ENCODE results near the gene C2orf69. TPM values are rescaled to one million over a fixed set of nuclear protein-coding genes. Genes with fewer than 3 reads are reported as not detected.

Gene C2orf69
- polyA plus RNA-seq, 3 donors: 5.5 to 9.4 (median 6.9) TPM

DNA sequence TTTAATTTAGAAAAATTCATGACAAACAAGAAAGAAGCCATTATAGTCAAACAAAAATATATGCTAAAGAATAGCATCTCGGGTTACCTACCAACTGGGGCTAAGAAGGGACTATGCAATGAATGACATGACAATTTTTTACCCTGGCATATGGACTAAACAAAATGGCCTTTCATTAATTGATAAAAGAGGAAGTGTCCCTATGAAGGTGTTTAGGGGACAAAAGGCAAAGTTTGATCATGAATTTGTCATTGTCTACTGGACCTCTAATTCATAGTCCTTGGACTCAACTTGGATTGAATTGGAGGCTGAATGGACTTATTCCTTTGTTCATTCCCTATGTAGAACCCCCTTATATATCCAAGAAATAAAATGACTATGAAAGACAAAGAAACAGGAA is 57.0 kb downstream of the C2orf69 start:
- Mint-ChIP-seq H3K27ac (no peak overlapping the region), H3K4me1 (no peaks in the 10 kb centered on the region), H3K9me3 (no peaks in the 10 kb centered on the region), H3K27me3 (ENCODE audit: low read depth in 3 of 3) (no peaks in the 10 kb centered on the region), H3K4me3 (no peak overlapping the region), H3K36me3 (peaks cover 43 to 44% of the 10 kb centered on the region in 2 donors)
- intact Hi-C loops (cut with micrococcal nuclease): no loop called here
- Histone ChIP-seq H3K9me3 (replicated peaks in 1 of 2; ENCODE audit: control insufficient read depth in 1 of 2, insufficient read depth in 1 of 2, low read length in 2 of 2) (no peaks in the 10 kb centered on the region), H3K4me1 (ENCODE audit: control insufficient read depth in 1 of 2, insufficient read depth in 2 of 2, low read length in 2 of 2) (no peaks in the 10 kb centered on the region), H3K27ac (ENCODE audit: low read depth in 1 of 2, low read length in 2 of 2) (no peak overlapping the region), H2AFZ (ENCODE audit: insufficient read depth, low read depth, low read length, poor library complexity, severe bottlenecking) (no peak overlapping the region), H3K4me3 (replicated peaks in 1 of 3; ENCODE audit: low read depth in 2 of 3, low read length in 3 of 3) (no peak overlapping the region), H3K79me2 (ENCODE audit: insufficient read depth, low read length) (no peaks in the 10 kb centered on the region), H4K20me1 (ENCODE audit: insufficient read depth, low read length) (no peaks in the 10 kb centered on the region), H3K9ac (ENCODE audit: insufficient read depth, low read length, poor library complexity, severe bottlenecking) (no peak overlapping the region), H3K36me3 (replicated peaks in 1 of 2; ENCODE audit: control insufficient read depth in 1 of 2, insufficient read depth in 2 of 2, low read length in 2 of 2) (peaks cover 41 to 75% of the 10 kb centered on the region in 2 donors), H3K4me2 (replicated peaks; ENCODE audit: extremely low read depth, low read length, poor library complexity, severe bottlenecking) (no peak overlapping the region), H3K27me3 (ENCODE audit: control insufficient read depth in 2 of 2, insufficient read depth in 2 of 2, low read length in 2 of 2) (no peaks in the 10 kb centered on the region)
- no peak for DNase-seq
- WGBS (ENCODE audit: insufficient coverage): no CpG with 5 or more reads among the region's 1 CpG
- TF ChIP-seq, protein P1, sequence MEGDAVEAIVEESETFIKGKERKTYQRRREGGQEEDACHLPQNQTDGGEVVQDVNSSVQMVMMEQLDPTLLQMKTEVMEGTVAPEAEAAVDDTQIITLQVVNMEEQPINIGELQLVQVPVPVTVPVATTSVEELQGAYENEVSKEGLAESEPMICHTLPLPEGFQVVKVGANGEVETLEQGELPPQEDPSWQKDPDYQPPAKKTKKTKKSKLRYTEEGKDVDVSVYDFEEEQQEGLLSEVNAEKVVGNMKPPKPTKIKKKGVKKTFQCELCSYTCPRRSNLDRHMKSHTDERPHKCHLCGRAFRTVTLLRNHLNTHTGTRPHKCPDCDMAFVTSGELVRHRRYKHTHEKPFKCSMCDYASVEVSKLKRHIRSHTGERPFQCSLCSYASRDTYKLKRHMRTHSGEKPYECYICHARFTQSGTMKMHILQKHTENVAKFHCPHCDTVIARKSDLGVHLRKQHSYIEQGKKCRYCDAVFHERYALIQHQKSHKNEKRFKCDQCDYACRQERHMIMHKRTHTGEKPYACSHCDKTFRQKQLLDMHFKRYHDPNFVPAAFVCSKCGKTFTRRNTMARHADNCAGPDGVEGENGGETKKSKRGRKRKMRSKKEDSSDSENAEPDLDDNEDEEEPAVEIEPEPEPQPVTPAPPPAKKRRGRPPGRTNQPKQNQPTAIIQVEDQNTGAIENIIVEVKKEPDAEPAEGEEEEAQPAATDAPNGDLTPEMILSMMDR (IDR thresholded peaks at IDR 0.05): no peak

DNA sequence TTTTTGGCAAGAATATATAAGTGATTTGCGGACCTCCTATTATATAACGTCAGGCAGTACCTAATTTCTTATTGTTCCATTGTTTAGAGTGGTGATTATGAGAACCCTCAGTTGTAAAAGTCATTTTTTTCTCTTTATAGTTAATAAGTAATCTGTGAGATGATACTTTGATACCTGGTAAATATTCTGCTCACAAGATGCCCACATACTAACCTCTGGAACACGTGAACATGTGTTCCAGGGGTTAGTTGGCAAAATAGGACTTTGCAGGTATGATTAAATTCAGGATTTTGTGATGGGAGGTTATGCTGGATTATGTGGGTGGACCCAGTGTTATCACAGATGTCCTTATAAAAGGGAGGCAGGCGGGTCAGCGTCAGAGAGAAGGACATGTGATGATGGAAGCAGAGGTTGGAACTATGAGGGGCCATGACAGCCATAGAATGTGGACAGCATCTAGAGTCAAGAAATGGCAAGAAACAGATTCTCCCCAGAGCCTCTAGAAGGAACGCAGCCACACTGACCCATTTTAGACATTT is 61.1 kb downstream of the C2orf69 start:
- TF ChIP-seq, protein P1 (IDR thresholded peaks at IDR 0.05): no peak
- Histone ChIP-seq H4K20me1 (ENCODE audit: insufficient read depth, low read length) (no peaks in the 10 kb centered on the region), H3K9ac (ENCODE audit: insufficient read depth, low read length, poor library complexity, severe bottlenecking) (no peak overlapping the region), H3K9me3 (replicated peaks in 1 of 2; ENCODE audit: control insufficient read depth in 1 of 2, insufficient read depth in 1 of 2, low read length in 2 of 2) (no peaks in the 10 kb centered on the region), H3K4me3 (replicated peaks in 1 of 3; ENCODE audit: low read depth in 2 of 3, low read length in 3 of 3) (no peak overlapping the region), H3K79me2 (ENCODE audit: insufficient read depth, low read length) (no peaks in the 10 kb centered on the region), H2AFZ (ENCODE audit: insufficient read depth, low read depth, low read length, poor library complexity, severe bottlenecking) (no peak overlapping the region), H3K27ac (ENCODE audit: low read depth in 1 of 2, low read length in 2 of 2) (no peak overlapping the region), H3K4me1 (ENCODE audit: control insufficient read depth in 1 of 2, insufficient read depth in 2 of 2, low read length in 2 of 2) (no peaks in the 10 kb centered on the region), H3K27me3 (ENCODE audit: control insufficient read depth in 2 of 2, insufficient read depth in 2 of 2, low read length in 2 of 2) (no peaks in the 10 kb centered on the region), H3K36me3 (replicated peaks in 1 of 2; ENCODE audit: control insufficient read depth in 1 of 2, insufficient read depth in 2 of 2, low read length in 2 of 2) (peaks cover 10 to 35% of the 10 kb centered on the region in 2 donors), H3K4me2 (replicated peaks; ENCODE audit: extremely low read depth, low read length, poor library complexity, severe bottlenecking) (no peak overlapping the region)
- Mint-ChIP-seq H3K27ac (no peak overlapping the region), H3K4me1 (no peaks in the 10 kb centered on the region), H3K36me3 (peaks cover 18 to 26% of the 10 kb centered on the region in 2 donors), H3K27me3 (ENCODE audit: low read depth in 3 of 3) (no peaks in the 10 kb centered on the region), H3K4me3 (no peak overlapping the region), H3K9me3 (peaks cover 0 to 2% (median 0%) of the 10 kb centered on the region in 7 donors)
- DNase-seq: no peak
- intact Hi-C loops (cut with micrococcal nuclease): no loop called here
- 100% methylated on average over 2 of the region's 6 CpGs for WGBS (ENCODE audit: insufficient coverage)

Data from CD14-positive monocyte (primary cell).